Measurements from ENCODE around the gene TMEM72. TPM values are rescaled to one million over a fixed set of nuclear protein-coding genes. Genes with fewer than 3 reads are reported as not detected.

Gene TMEM72
- total RNA-seq, 1 donor from 2014 or later, result not detected

DNA sequence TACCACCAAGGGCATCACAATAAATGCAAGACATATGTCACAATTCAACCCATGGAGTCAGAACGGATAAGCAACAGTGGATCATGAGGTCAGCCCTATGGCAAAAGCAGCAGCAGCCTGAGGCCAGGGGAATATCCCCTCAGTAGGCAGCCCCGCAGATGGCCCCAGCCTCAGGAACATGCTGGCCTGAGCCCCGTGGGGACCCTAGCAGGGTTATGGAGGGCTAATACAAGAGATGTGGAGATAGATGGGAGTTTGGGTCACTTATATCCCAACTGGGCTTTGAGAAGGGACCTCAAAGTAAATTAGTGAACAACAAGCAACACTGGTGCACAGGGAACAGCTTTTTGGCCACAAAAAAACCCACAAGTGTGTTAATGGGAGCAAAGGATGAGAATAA lies 9.1 kb downstream of the TMEM72 start:
- Histone ChIP-seq H3K79me2 (ENCODE audit: low read depth) (no peaks in the 10 kb centered on the region), H3K27ac (no peak overlapping the region), H3K4me2 (no peak overlapping the region), H3F3A (ENCODE audit: low read depth) (no peaks in the 10 kb centered on the region), H3K4me3 (no peak overlapping the region), H3K36me3 (no peaks in the 10 kb centered on the region), H3K27me3 (no peaks in the 10 kb centered on the region), H3K9ac (no peak overlapping the region), H2AFZ (replicated peaks) (no peak overlapping the region), H3K4me1 (peaks cover 4% of the 10 kb centered on the region), H4K20me1 (ENCODE audit: low read depth) (no peaks in the 10 kb centered on the region), H3K9me3 (ENCODE audit: low read depth) (no peaks in the 10 kb centered on the region)
- Mint-ChIP-seq H3K4me1 (peaks cover 11% of the 10 kb centered on the region), H3K4me3 (no peak overlapping the region), H3K36me3 (no peaks in the 10 kb centered on the region), H3K27ac (no peak overlapping the region), H3K27me3 (ENCODE audit: insufficient read depth, low read depth) (peaks cover 9% of the 10 kb centered on the region), H3K9me3 (peaks cover 13% of the 10 kb centered on the region)
- TF ChIP-seq EZH2 (IDR thresholded peaks at IDR 0.05), result no peak
- TF ChIP-seq EZH2phosphoT487 (IDR thresholded peaks at IDR 0.05), result no peak
- TF ChIP-seq, protein P1, sequence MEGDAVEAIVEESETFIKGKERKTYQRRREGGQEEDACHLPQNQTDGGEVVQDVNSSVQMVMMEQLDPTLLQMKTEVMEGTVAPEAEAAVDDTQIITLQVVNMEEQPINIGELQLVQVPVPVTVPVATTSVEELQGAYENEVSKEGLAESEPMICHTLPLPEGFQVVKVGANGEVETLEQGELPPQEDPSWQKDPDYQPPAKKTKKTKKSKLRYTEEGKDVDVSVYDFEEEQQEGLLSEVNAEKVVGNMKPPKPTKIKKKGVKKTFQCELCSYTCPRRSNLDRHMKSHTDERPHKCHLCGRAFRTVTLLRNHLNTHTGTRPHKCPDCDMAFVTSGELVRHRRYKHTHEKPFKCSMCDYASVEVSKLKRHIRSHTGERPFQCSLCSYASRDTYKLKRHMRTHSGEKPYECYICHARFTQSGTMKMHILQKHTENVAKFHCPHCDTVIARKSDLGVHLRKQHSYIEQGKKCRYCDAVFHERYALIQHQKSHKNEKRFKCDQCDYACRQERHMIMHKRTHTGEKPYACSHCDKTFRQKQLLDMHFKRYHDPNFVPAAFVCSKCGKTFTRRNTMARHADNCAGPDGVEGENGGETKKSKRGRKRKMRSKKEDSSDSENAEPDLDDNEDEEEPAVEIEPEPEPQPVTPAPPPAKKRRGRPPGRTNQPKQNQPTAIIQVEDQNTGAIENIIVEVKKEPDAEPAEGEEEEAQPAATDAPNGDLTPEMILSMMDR (IDR thresholded peaks at IDR 0.05), result no peak
- DNase-seq (ENCODE audit: low spot score), result no peak

DNA sequence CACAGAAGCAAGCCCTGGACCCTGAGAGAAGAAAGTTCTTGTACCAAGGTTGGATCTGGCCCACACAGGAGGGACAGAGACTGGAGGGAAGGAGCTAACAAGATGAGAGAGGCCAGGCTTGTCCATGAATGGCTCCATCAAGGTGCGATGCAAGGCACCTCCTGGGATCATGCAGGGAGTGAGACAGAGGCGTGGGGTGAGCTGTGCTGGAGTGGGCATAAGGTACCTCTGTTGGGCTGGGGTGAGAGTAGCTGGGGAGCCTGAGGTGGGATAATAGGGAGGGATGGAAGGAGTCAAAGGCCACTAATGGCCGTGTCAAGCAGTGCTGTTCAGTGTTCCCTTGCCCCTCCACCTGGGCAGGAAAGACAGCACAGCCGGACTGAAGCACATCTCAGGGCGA lies 9.9 kb downstream of the TMEM72 start:
- no peak for DNase-seq (ENCODE audit: low spot score)
- Histone ChIP-seq H3K9ac (no peak overlapping the region), H3F3A (ENCODE audit: low read depth) (no peaks in the 10 kb centered on the region), H3K4me2 (no peak overlapping the region), H2AFZ (replicated peaks) (no peak overlapping the region), H3K79me2 (ENCODE audit: low read depth) (no peaks in the 10 kb centered on the region), H3K4me3 (no peak overlapping the region), H3K9me3 (ENCODE audit: low read depth) (no peaks in the 10 kb centered on the region), H3K27ac (no peak overlapping the region), H4K20me1 (ENCODE audit: low read depth) (no peaks in the 10 kb centered on the region), H3K27me3 (no peaks in the 10 kb centered on the region), H3K36me3 (no peaks in the 10 kb centered on the region), H3K4me1 (peaks cover 4% of the 10 kb centered on the region)
- H3K27ac Mint-ChIP-seq, result no peak overlapping the region
- H3K36me3 Mint-ChIP-seq, result no peaks in the 10 kb centered on the region
- TF ChIP-seq, protein P1 (IDR thresholded peaks at IDR 0.05), result no peak
- no peak for TF ChIP-seq EZH2phosphoT487 (IDR thresholded peaks at IDR 0.05)
- no peak for TF ChIP-seq EZH2 (IDR thresholded peaks at IDR 0.05)
- peaks cover 6% of the 10 kb centered on the region for H3K4me1 Mint-ChIP-seq
- no peak overlapping the region for H3K4me3 Mint-ChIP-seq
- peaks cover 10% of the 10 kb centered on the region for H3K9me3 Mint-ChIP-seq
- peaks cover 5% of the 10 kb centered on the region for H3K27me3 Mint-ChIP-seq (ENCODE audit: insufficient read depth, low read depth)

DNA sequence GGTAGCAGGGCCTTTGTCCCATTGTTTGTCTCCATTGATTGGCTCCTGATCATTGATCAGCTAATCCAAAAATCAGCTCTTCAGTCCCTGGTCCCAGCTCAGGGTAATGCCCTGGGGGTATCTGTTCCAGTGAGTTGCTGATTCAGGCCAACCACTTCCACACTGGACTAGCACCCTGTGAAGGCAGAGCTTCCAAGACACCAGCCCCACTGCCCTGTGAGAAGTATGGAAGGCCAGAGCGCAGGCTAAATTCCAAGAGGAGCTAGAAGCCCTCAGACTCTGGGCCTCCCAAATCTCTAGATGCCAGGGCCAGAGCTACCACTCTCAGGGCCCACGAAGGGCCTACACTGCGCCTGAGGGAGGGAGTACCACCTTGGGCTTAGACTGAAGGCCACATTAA lies 10.4 kb downstream of the TMEM72 start:
- Mint-ChIP-seq H3K27me3 (ENCODE audit: insufficient read depth, low read depth) (peaks cover 5% of the 10 kb centered on the region), H3K36me3 (no peaks in the 10 kb centered on the region), H3K27ac (no peak overlapping the region), H3K9me3 (peaks cover 10% of the 10 kb centered on the region), H3K4me1 (peaks cover 4% of the 10 kb centered on the region), H3K4me3 (no peak overlapping the region)
- Histone ChIP-seq H3K27ac (no peak overlapping the region), H3K79me2 (ENCODE audit: low read depth) (no peaks in the 10 kb centered on the region), H3K4me1 (peaks cover 4% of the 10 kb centered on the region), H3F3A (ENCODE audit: low read depth) (no peaks in the 10 kb centered on the region), H3K4me2 (no peak overlapping the region), H4K20me1 (ENCODE audit: low read depth) (no peaks in the 10 kb centered on the region), H3K4me3 (no peak overlapping the region), H2AFZ (replicated peaks) (no peak overlapping the region), H3K36me3 (no peaks in the 10 kb centered on the region), H3K9me3 (ENCODE audit: low read depth) (no peaks in the 10 kb centered on the region), H3K9ac (no peak overlapping the region), H3K27me3 (no peaks in the 10 kb centered on the region)
- TF ChIP-seq EZH2phosphoT487 (IDR thresholded peaks at IDR 0.05) (no peak), EZH2 (IDR thresholded peaks at IDR 0.05) (no peak)
- TF ChIP-seq, protein P1 (IDR thresholded peaks at IDR 0.05), result no peak
- no peak for DNase-seq (ENCODE audit: low spot score)
